Dendritic cell treated with granulocyte-macrophage colony-stimulating factor and Interleukin-4, amounts not matched to agents 40 ng/mL and 50 ng/mL, for 4 days (primary cell): ENCODE results near the gene SCARF1.
"Not testable (repeated sequence)": the region's sequence is repeated elsewhere in the genome, so short reads cannot be mapped to it uniquely, and the experiment has no call there.

Experiments
- H3K27ac Mint-ChIP-seq: one replicate; pipeline ENCODE4 v1.8.0; 2022; ENCODE audit warnings: mild to moderate bottlenecking, mixed read lengths
- H3K27me3 Mint-ChIP-seq: one replicate; pipeline ENCODE4 v1.8.0; 2022; ENCODE audit warnings: mild to moderate bottlenecking, mixed read lengths
- H3K36me3 Mint-ChIP-seq: one replicate; pipeline ENCODE4 v1.8.0; 2022; ENCODE audit warnings: low read depth, mixed read lengths
- H3K4me1 Mint-ChIP-seq: one replicate; pipeline ENCODE4 v1.8.0; 2022; ENCODE audit warnings: low read depth, mixed read lengths
- H3K4me3 Mint-ChIP-seq: one replicate; pipeline ENCODE4 v1.8.0; 2022; ENCODE audit warnings: mild to moderate bottlenecking, moderate library complexity, mixed read lengths
- H3K9me3 Mint-ChIP-seq: one replicate; pipeline ENCODE4 v1.8.0; 2022; ENCODE audit warnings: mixed read lengths
- intact Hi-C: fragments of 100-400 bp; cut with micrococcal nuclease; formaldehyde crosslinking; loops from one replicate; pipeline ENCODE4 v1.15.0; 2022

SCARF1 gene, protein sequence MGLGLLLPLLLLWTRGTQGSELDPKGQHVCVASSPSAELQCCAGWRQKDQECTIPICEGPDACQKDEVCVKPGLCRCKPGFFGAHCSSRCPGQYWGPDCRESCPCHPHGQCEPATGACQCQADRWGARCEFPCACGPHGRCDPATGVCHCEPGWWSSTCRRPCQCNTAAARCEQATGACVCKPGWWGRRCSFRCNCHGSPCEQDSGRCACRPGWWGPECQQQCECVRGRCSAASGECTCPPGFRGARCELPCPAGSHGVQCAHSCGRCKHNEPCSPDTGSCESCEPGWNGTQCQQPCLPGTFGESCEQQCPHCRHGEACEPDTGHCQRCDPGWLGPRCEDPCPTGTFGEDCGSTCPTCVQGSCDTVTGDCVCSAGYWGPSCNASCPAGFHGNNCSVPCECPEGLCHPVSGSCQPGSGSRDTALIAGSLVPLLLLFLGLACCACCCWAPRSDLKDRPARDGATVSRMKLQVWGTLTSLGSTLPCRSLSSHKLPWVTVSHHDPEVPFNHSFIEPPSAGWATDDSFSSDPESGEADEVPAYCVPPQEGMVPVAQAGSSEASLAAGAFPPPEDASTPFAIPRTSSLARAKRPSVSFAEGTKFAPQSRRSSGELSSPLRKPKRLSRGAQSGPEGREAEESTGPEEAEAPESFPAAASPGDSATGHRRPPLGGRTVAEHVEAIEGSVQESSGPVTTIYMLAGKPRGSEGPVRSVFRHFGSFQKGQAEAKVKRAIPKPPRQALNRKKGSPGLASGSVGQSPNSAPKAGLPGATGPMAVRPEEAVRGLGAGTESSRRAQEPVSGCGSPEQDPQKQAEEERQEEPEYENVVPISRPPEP

GRCh38 chr17:1645207-1646171 lies at the start of gene SCARF1:
SCARF1 (minus strand) TSS chr17:1645732; CDS start chr17:1645697, 35 bp downstream.
- H3K4me3 Mint-ChIP-seq = peak within 1 kb of the TSS; percentile 84
- peaks cover 49% of the 10 kb centered on the region for H3K36me3 Mint-ChIP-seq
- intact Hi-C loops = no loop called here
- peak within 1 kb of the TSS; percentile 79 for H3K27ac Mint-ChIP-seq
- H3K9me3 Mint-ChIP-seq = no peaks in the 10 kb centered on the region
- H3K4me1 Mint-ChIP-seq = peaks cover 57% of the 10 kb centered on the region
- H3K27me3 Mint-ChIP-seq = no peaks in the 10 kb centered on the region

GRCh38 chr17:1693339-1693738 lies 47.8 kb upstream of the SCARF1 start:
- peak overlapping the region; percentile 54 for H3K27ac Mint-ChIP-seq

GRCh38 chr17:1690544-1691221 lies 45.2 kb upstream of the SCARF1 start:
- H3K27me3 Mint-ChIP-seq = peaks cover 5% of the 10 kb centered on the region
- intact Hi-C loops = no loop called here
- H3K4me1 Mint-ChIP-seq = peaks cover 22% of the 10 kb centered on the region
- H3K4me3 Mint-ChIP-seq = no peak overlapping the region
- H3K27ac Mint-ChIP-seq = no peak overlapping the region
- peaks cover 10% of the 10 kb centered on the region for H3K9me3 Mint-ChIP-seq
- no peaks in the 10 kb centered on the region for H3K36me3 Mint-ChIP-seq

More at GRCh38 chr17:1693339-1693738, 47.8 kb upstream of the SCARF1 start:
- H3K9me3 Mint-ChIP-seq = peaks cover 10% of the 10 kb centered on the region
- H3K4me1 Mint-ChIP-seq = peaks cover 22% of the 10 kb centered on the region
- H3K27me3 Mint-ChIP-seq = peaks cover 3% of the 10 kb centered on the region
- H3K4me3 Mint-ChIP-seq = no peak overlapping the region
- intact Hi-C loops = no loop called here
- no peaks in the 10 kb centered on the region for H3K36me3 Mint-ChIP-seq

DNA sequence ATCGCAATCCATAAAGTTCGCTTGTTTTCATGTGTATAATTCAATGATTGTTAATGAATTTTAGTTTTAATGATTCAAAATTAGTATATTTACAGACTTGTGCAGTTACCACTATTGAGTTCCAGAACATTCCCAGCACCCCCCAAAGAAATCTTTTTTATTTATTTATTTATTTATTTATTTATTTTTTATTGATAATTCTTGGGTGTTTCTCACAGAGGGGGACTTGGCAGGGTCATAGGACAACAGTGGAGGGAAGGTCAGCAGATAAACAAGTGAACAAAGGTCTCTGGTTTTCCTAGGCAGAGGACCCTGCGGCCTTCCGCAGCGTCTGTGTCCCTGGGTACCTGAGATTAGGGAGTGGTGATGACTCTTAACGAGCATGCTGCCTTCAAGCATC lies 42.9 kb upstream of the SCARF1 start:
- Mint-ChIP-seq H3K4me1 (peaks cover 16% of the 10 kb centered on the region), H3K36me3 (peaks cover 16% of the 10 kb centered on the region)
- H3K4me3 Mint-ChIP-seq, H3K27ac Mint-ChIP-seq, H3K9me3 Mint-ChIP-seq, H3K27me3 Mint-ChIP-seq, intact Hi-C loops: not testable (repeated sequence)

- peaks cover 3% of the 10 kb centered on the region for H3K27me3 Mint-ChIP-seq
- intact Hi-C loops = no loop called here
- no peaks in the 10 kb centered on the region for H3K9me3 Mint-ChIP-seq
- H3K4me1 Mint-ChIP-seq = peaks cover 30% of the 10 kb centered on the region
- H3K27ac Mint-ChIP-seq = peak overlapping the region; percentile 64
- H3K4me3 Mint-ChIP-seq = no peak overlapping the region
- H3K36me3 Mint-ChIP-seq = peaks cover 39% of the 10 kb centered on the region
These were observed 40.6 kb upstream of the SCARF1 start for GRCh38 chr17:1686086-1686485.

GRCh38 chr17:1684378-1685189 lies 39.1 kb upstream of the SCARF1 start, which contains the start of gene PRPF8:
PRPF8 (minus strand) TSS chr17:1684867; CDS start chr17:1684571, 296 bp downstream.
- H3K27ac Mint-ChIP-seq = peak within 1 kb of the TSS; percentile 97
- peaks cover 54% of the 10 kb centered on the region for H3K36me3 Mint-ChIP-seq
- peak within 1 kb of the TSS; percentile 97 for H3K4me3 Mint-ChIP-seq
- intact Hi-C loops = loop anchor here (2.0 kb wide), 1 partner anchor 26 kb away; the partner anchor contains the start of gene TLCD2
- peaks cover 34% of the 10 kb centered on the region for H3K4me1 Mint-ChIP-seq
- H3K27me3 Mint-ChIP-seq = peaks cover 2% of the 10 kb centered on the region
- H3K9me3 Mint-ChIP-seq = no peaks in the 10 kb centered on the region

DNA sequence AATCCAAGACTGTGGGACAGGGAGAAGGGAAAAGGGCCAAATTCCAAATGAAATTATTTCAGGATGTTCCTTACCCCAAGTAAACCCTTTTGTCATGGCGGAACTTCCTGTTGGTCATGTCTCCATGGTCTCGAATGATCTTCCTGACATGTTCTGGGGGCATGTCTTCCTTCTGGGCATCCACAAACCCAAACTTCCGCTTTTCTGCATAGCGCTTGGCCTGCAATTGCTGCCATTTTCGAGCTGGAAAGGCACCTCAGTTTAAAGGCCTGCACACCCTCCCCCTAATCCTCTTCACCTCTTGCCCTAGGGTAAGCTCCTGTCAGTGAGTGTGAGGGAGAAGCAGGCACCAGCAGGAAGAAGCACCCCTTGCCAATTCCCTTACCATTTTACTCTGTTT lies 37.9 kb upstream of the SCARF1 start:
- intact Hi-C loops = no loop called here
- Mint-ChIP-seq H3K27ac (peak overlapping the region; percentile 97), H3K27me3 (peaks cover 2% of the 10 kb centered on the region), H3K36me3 (peaks cover 65% of the 10 kb centered on the region), H3K4me3 (peak overlapping the region; percentile 97), H3K9me3 (no peaks in the 10 kb centered on the region), H3K4me1 (peaks cover 34% of the 10 kb centered on the region)

DNA sequence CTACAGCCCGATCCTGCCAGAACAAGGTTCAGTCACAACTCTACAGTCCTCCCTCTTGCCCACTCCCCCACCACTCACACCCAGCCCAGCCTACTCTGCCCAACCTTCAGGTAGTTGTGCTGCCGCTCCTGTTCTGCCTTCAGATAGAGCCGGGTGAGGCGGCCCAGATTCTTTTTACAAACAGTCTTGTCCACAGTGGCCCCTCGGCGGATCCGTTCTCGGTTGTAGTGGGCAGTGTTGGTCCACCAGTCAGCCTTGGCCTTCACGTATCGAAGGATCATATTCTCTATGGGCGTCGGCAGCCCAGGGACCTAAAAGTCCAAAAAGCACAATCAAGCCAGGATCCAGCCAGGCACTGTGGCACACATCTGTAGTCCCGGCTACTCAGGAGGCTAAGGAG lies 30.9 kb upstream of the SCARF1 start:
- Mint-ChIP-seq H3K27ac (no peak overlapping the region), H3K36me3 (peaks cover 100% of the 10 kb centered on the region), H3K27me3 (no peaks in the 10 kb centered on the region), H3K4me3 (no peak overlapping the region), H3K9me3 (no peaks in the 10 kb centered on the region), H3K4me1 (peaks cover 4% of the 10 kb centered on the region)
- intact Hi-C loops = no loop called here

DNA sequence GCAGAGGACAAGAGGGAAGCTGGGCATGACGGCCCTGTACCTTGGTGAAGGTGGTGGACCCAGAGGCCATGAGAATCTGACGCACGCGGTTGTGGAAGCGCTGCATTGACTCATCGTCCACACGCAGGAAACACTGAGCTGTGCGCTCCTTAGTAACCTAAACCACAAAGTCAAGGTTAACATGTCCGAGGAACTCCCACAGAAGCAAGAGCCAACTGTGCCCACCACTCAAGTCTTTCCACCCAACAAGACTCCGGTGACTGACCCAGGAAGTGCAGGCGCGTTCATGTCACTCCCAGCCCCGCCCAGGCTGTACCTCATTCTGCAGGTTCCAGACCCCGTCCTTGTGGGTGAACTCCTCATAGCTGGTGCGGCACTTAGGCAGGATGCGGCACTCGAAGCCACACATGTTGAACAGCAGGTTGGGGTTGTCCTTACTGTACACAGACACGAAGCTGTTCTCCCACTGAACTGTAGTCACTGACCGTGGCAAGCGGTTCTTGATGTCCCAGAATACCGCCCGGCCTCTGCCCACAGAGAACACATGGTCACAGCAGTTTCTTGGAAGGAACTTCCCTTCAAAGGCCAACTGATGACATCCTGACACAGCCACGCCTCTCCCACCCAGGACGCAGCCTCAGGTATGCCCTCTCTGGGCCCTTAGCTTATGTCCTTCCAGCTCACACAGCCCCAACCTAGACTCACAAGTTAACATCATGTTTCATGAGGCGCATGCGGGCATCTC lies 27.7 kb upstream of the SCARF1 start:
- no peaks in the 10 kb centered on the region for H3K27me3 Mint-ChIP-seq
- no peak overlapping the region for H3K4me3 Mint-ChIP-seq
- H3K9me3 Mint-ChIP-seq = no peaks in the 10 kb centered on the region
- peaks cover 29% of the 10 kb centered on the region for H3K4me1 Mint-ChIP-seq
- H3K27ac Mint-ChIP-seq = peak overlapping the region; percentile 6
- H3K36me3 Mint-ChIP-seq = peaks cover 100% of the 10 kb centered on the region
- intact Hi-C loops = no loop called here

GRCh38 chr17:1663934-1664333 lies 18.4 kb upstream of the SCARF1 start:
- peaks cover 100% of the 10 kb centered on the region for H3K36me3 Mint-ChIP-seq
- H3K27ac Mint-ChIP-seq, intact Hi-C loops, H3K27me3 Mint-ChIP-seq, H3K9me3 Mint-ChIP-seq, H3K4me3 Mint-ChIP-seq: not testable (repeated sequence)
- peaks cover 23% of the 10 kb centered on the region for H3K4me1 Mint-ChIP-seq

DNA sequence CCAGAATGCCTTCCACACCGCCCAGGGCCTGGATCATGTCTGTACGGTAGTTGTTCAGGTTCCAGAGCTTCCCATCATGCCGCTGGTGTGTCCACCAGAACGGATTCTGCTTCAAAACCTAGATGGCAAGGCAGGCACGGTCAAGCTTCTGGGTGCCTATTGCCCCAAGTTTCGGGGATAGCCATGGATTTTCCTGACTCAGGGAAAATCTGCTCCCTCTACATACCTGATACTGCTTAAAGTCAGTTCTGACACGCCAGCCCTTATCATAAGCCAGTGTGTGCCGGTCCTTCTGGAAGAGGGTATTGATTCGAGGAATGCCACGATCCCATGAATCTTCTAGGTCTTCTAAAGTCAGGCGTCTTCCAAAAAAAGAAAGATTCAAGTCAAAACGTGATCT lies 15.5 kb upstream of the SCARF1 start:
- Mint-ChIP-seq H3K36me3 (peaks cover 100% of the 10 kb centered on the region), H3K27me3 (no peaks in the 10 kb centered on the region), H3K4me1 (peaks cover 13% of the 10 kb centered on the region), H3K4me3 (no peak overlapping the region), H3K27ac (no peak overlapping the region), H3K9me3 (no peaks in the 10 kb centered on the region)
- intact Hi-C loops = no loop called here

DNA sequence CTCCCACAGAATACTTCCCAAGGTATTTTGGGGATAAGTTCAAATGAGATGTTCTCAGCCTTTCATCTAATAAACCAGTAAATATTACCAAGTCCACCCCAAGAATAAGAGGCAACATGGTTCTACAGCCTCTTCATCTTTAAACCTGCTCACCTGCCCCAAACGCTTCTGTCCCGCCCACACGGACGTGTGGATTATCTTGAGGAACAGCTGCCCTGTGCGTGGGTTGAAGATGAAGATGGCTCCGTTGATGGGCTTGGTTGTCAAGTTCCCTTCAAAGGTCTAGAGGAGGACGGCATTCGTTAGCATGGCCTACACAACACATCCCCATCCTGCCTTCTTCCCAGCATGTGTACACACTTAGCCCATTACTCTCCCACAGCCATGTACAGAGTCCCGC lies 12.6 kb upstream of the SCARF1 start:
- Mint-ChIP-seq H3K9me3 (no peaks in the 10 kb centered on the region), H3K27ac (no peak overlapping the region), H3K4me3 (no peak overlapping the region), H3K36me3 (peaks cover 100% of the 10 kb centered on the region), H3K27me3 (no peaks in the 10 kb centered on the region), H3K4me1 (peaks cover 6% of the 10 kb centered on the region)
- intact Hi-C loops = no loop called here
